Fibroblast of lung (primary cell): ENCODE data around the gene ASTN2. TPM values are rescaled to one million over a fixed set of nuclear protein-coding genes. Genes with fewer than 3 reads are reported as not detected.

Experiments used
- DNase-seq, 2 donors: peaks; one replicate each; pipeline versions ENCODE4 v3.0.0 to v3.0.0-alpha.2; 2010; ENCODE audit warnings: low read depth in 2 of 2
- H2AFZ ChIP-seq: 2 replicates; pipeline ENCODE4 v1.5.1; 2012; ENCODE audit warnings: low read length, control low read depth, inconsistent platforms
- H3K27ac ChIP-seq: 2 replicates; pipeline ENCODE4 v1.5.1; 2011; ENCODE audit warnings: low read length, control low read depth; ENCODE audit not compliant: insufficient read depth
- H3K27me3 ChIP-seq: 2 replicates; pipeline ENCODE4 v1.5.1; 2011; ENCODE audit warnings: mild to moderate bottlenecking, low read length; ENCODE audit not compliant: control insufficient read depth, insufficient read depth
- H3K36me3 ChIP-seq: 2 replicates; pipeline ENCODE4 v1.5.1; 2011; ENCODE audit warnings: low read length; ENCODE audit not compliant: control insufficient read depth, insufficient read depth
- H3K4me1 ChIP-seq: 2 replicates; pipeline ENCODE4 v1.5.1; 2011; ENCODE audit warnings: low read length; ENCODE audit not compliant: control insufficient read depth, insufficient read depth; ENCODE audit errors: extremely low read depth
- H3K4me2 ChIP-seq: 2 replicates; pipeline ENCODE4 v1.5.1; 2011; ENCODE audit warnings: low read length, control low read depth; ENCODE audit not compliant: insufficient read depth; ENCODE audit errors: extremely low read depth
- H3K4me3 ChIP-seq, 4 experiments: fragments of 200-600 bp in 1 of 4; sonication (generic) in 1 of 4; replicated peaks in 1 of 4; 2 replicates each; pipeline ENCODE4 v1.5.1; 2011 to 2016; ENCODE audit warnings: low read length in 4 of 4, low read depth in 3 of 4, mild to moderate bottlenecking in 3 of 4, control low read depth in 2 of 4, inconsistent platforms in 1 of 4, mixed read lengths in 1 of 4; ENCODE audit not compliant: insufficient read depth in 1 of 4; ENCODE audit errors: control extremely low read depth in 1 of 4
- H3K79me2 ChIP-seq: 2 replicates; pipeline ENCODE4 v1.5.1; 2012; ENCODE audit warnings: mild to moderate bottlenecking, low read length, inconsistent platforms; ENCODE audit not compliant: control insufficient read depth, insufficient read depth
- H3K9ac ChIP-seq: 2 replicates; pipeline ENCODE4 v1.5.1; 2011; ENCODE audit warnings: mild to moderate bottlenecking, low read length, control low read depth; ENCODE audit not compliant: insufficient read depth
- H3K9me3 ChIP-seq: 2 replicates; pipeline ENCODE4 v1.5.1; 2012; ENCODE audit warnings: low read depth, low read length; ENCODE audit not compliant: control insufficient read depth, insufficient read depth
- H4K20me1 ChIP-seq: 2 replicates; pipeline ENCODE4 v1.5.1; 2011; ENCODE audit warnings: low read length; ENCODE audit not compliant: control insufficient read depth, insufficient read depth; ENCODE audit errors: extremely low read depth
- CTCF ChIP-seq, 2 donors: IDR thresholded peaks in 1 of 2; conservative IDR thresholded peaks in 1 of 2; 1 replicate in 1 of 2; 2 replicates in 1 of 2; pipeline ENCODE4 v1.5.1; 2011 to 2012; ENCODE audit warnings: low read length in 2 of 2, control low read depth in 1 of 2, inconsistent platforms in 1 of 2, low read depth in 1 of 2, mild to moderate bottlenecking in 1 of 2
- EZH2 ChIP-seq: IDR thresholded peaks from 2 replicates; pipeline ENCODE4 v1.5.1; 2012; ENCODE audit warnings: low read length, control low read depth, mild to moderate bottlenecking; ENCODE audit errors: missing control alignments
- polyA plus RNA-seq, 2 donors: library from polyadenylated mRNA; depleted of rRNA in 1 of 2; stranded (reverse) in 1 of 2; unstranded in 1 of 2; fragments of >200 nt; gene quantifications; 2 replicates each; pipeline ENCODE4 v1.2.1, GENCODE V29; 2011 to 2012; ENCODE audit warnings: missing spikeins in 1 of 2
- total RNA-seq: library from RNA; depleted of rRNA; stranded (reverse); fragments of >200 nt; gene quantifications from 2 replicates; pipeline ENCODE4 v1.2.1, GENCODE V29; 2014

ASTN2 gene
- total and polyA plus RNA-seq, 2 donors (not counting 1 experiment from before 2014, with no cell fraction given), result 2.2 to 19.2 TPM

- Histone ChIP-seq H3K79me2 (no peaks in the 10 kb centered on the region), H3K4me2 (peak overlapping the region; percentile 25), H3K9ac (no peak overlapping the region), H3K36me3 (no peaks in the 10 kb centered on the region), H3K4me1 (no peaks in the 10 kb centered on the region), H4K20me1 (no peaks in the 10 kb centered on the region), H3K9me3 (no peaks in the 10 kb centered on the region), H3K4me3 (no peak overlapping the region), H3K27me3 (peaks cover 24% of the 10 kb centered on the region), H2AFZ (no peak overlapping the region), H3K27ac (no peak overlapping the region)
- no peak for DNase-seq
- peak; percentile 90 for TF ChIP-seq EZH2
- TF ChIP-seq CTCF (conservative IDR thresholded peaks at IDR 0.05 in 1 of 2, IDR thresholded peaks at IDR 0.05 in 1 of 2; ENCODE audit: low read depth in 1 of 2, low read length in 2 of 2), result no peak
These were observed 1.3 kb downstream of the ASTN2 start for GRCh38 chr9:117413346-117414219.

- no peak overlapping the region for H3K4me2 ChIP-seq
- no peak overlapping the region for H3K9ac ChIP-seq
- no peak overlapping the region for H3K4me3 ChIP-seq
- no peaks in the 10 kb centered on the region for H3K79me2 ChIP-seq
- H3K27me3 ChIP-seq, result peaks cover 24% of the 10 kb centered on the region
- H3K36me3 ChIP-seq, result no peaks in the 10 kb centered on the region
- H3K9me3 ChIP-seq, result no peaks in the 10 kb centered on the region
- TF ChIP-seq EZH2 (no peak), CTCF (conservative IDR thresholded peaks at IDR 0.05 in 1 of 2, IDR thresholded peaks at IDR 0.05 in 1 of 2; ENCODE audit: low read depth in 1 of 2, low read length in 2 of 2) (no peak)
- no peak overlapping the region for H2AFZ ChIP-seq
- no peak for DNase-seq
- no peaks in the 10 kb centered on the region for H3K4me1 ChIP-seq
- no peaks in the 10 kb centered on the region for H4K20me1 ChIP-seq
- H3K27ac ChIP-seq, result no peak overlapping the region
These were observed 2.0 kb downstream of the ASTN2 start for GRCh38 chr9:117412841-117413240.

- no peaks in the 10 kb centered on the region for H3K9me3 ChIP-seq
- TF ChIP-seq EZH2 (no peak), CTCF (conservative IDR thresholded peaks at IDR 0.05 in 1 of 2, IDR thresholded peaks at IDR 0.05 in 1 of 2; ENCODE audit: low read depth in 1 of 2, low read length in 2 of 2) (no peak)
- no peak overlapping the region for H3K4me2 ChIP-seq
- H3K4me3 ChIP-seq, result no peak overlapping the region
- no peaks in the 10 kb centered on the region for H3K79me2 ChIP-seq
- H4K20me1 ChIP-seq, result no peaks in the 10 kb centered on the region
- H3K9ac ChIP-seq, result no peak overlapping the region
- DNase-seq, result no peak
- no peaks in the 10 kb centered on the region for H3K4me1 ChIP-seq
- H3K27ac ChIP-seq, result no peak overlapping the region
- peaks cover 24% of the 10 kb centered on the region for H3K27me3 ChIP-seq
- no peak overlapping the region for H2AFZ ChIP-seq
- H3K36me3 ChIP-seq, result no peaks in the 10 kb centered on the region
These were observed 2.7 kb downstream of the ASTN2 start for GRCh38 chr9:117412006-117412715.
